Measurements from ENCODE around the gene CD48.

GRCh38 chr1:160656737-160657136, 54.9 kb downstream of the CD48 start:
- TF ChIP-seq CTCF (IDR thresholded peaks at IDR 0.05) (no peak), POLR2A (IDR thresholded peaks at IDR 0.05) (no peak)
